Liver (tissue), 9 donors: ENCODE results near the gene LRRC75B. TPM values are rescaled to one million over a fixed set of nuclear protein-coding genes. Genes with fewer than 3 reads are reported as not detected.
"Not testable (repeated sequence)": the region's sequence is repeated elsewhere in the genome, so short reads cannot be mapped to it uniquely, and the experiment has no call there.

Experiments used
- DNase-seq: peaks from one replicate; pipeline ENCODE4 v3.0.0-alpha.2; 2017; ENCODE audit warnings: low spot score
- H3K27ac ChIP-seq, 2 donors: one replicate each; pipeline ENCODE4 v1.7.0; 2013; ENCODE audit warnings: inconsistent platforms in 2 of 2, low read length in 2 of 2, control low read depth in 1 of 2, low read depth in 1 of 2, mild to moderate bottlenecking in 1 of 2
- H3K27me3 ChIP-seq, 4 donors: one replicate each; pipeline versions ENCODE4 v1.6.1 to v1.7.0; 2013; ENCODE audit warnings: low read length in 3 of 4, inconsistent platforms in 1 of 4, mild to moderate bottlenecking in 1 of 4, moderate library complexity in 1 of 4; ENCODE audit not compliant: control insufficient read depth in 4 of 4, insufficient read depth in 4 of 4
- H3K36me3 ChIP-seq, 4 donors: one replicate each; pipeline versions ENCODE4 v1.6.1 to v1.7.0; 2013; ENCODE audit warnings: low read length in 3 of 4, mild to moderate bottlenecking in 3 of 4, low read depth in 1 of 4, moderate library complexity in 1 of 4; ENCODE audit not compliant: control insufficient read depth in 4 of 4, insufficient read depth in 3 of 4
- H3K4me1 ChIP-seq, 4 donors: one replicate each; pipeline versions ENCODE4 v1.6.1 to v1.7.0; 2013; ENCODE audit warnings: low read length in 3 of 4, mild to moderate bottlenecking in 3 of 4, moderate library complexity in 1 of 4; ENCODE audit not compliant: control insufficient read depth in 4 of 4, insufficient read depth in 4 of 4
- H3K4me3 ChIP-seq, 3 donors: one replicate each; pipeline versions ENCODE4 v1.6.1 to v1.7.0; 2013; ENCODE audit warnings: low read length in 3 of 3, control low read depth in 1 of 3, low read depth in 1 of 3, mild to moderate bottlenecking in 1 of 3
- H3K9ac ChIP-seq, 2 donors: one replicate each; pipeline ENCODE4 v1.7.0; 2013; ENCODE audit warnings: low read length in 2 of 2, mild to moderate bottlenecking in 2 of 2, moderate library complexity in 2 of 2, control low read depth in 1 of 2, low read depth in 1 of 2
- H3K9me3 ChIP-seq, 4 donors: one replicate each; pipeline versions ENCODE4 v1.6.1 to v1.7.0; 2013; ENCODE audit warnings: low read length in 3 of 4; ENCODE audit not compliant: control insufficient read depth in 4 of 4
- HNF4A ChIP-seq, 2 donors: conservative IDR thresholded peaks; 2 replicates each; pipeline ENCODE4 v1.6.1; 2016; ENCODE audit warnings: antibody characterized with exemption in 2 of 2, mild to moderate bottlenecking in 2 of 2
- RAD21 ChIP-seq, 2 donors: IDR thresholded peaks; 2 replicates each; pipeline ENCODE4 v1.6.1; 2016; ENCODE audit warnings: antibody characterized with exemption in 2 of 2, mild to moderate bottlenecking in 2 of 2
- RXRA ChIP-seq, 2 donors: IDR thresholded peaks; 2 replicates each; pipeline ENCODE4 v1.6.1; 2017 to 2018; ENCODE audit warnings: antibody characterized with exemption in 2 of 2, mild to moderate bottlenecking in 1 of 2
- WGBS: extraction: QIAGEN DNeasy Blood & Tissue Kit; methylation state at CpG from one replicate; pipeline ENCODE4 v1.1.7; 2013; 5-methylcytosine and 5-hydroxymethylcytosine counted together
- polyA plus RNA-seq, 2 donors: library from polyadenylated mRNA; stranded (reverse) in 1 of 2; unstranded in 1 of 2; fragments of 200-250 nt in 1 of 2; fragments of >200 nt in 1 of 2; fragmentation: Nextera tagmentation in 1 of 2; extraction: Ambion mirVana in 1 of 2; gene quantifications; one replicate each; pipeline versions ENCODE4 v1.2.1 to v1.2.3, GENCODE V29; 2013 to 2015
- total RNA-seq, 2 donors: library from RNA; depleted of rRNA; stranded (reverse); fragments of >200 nt; gene quantifications; one replicate each; pipeline ENCODE4 v1.2.3, GENCODE V29; 2014
- donor health status: healthy.
- donor health status: healthy.
- donor health status: healthy.
- donor health status: healthy.
- donor health status: healthy.

The LRRC75B gene
- total and polyA plus RNA-seq, 4 donors, result 7.8 to 14.3 (median 9.4) TPM

DNA sequence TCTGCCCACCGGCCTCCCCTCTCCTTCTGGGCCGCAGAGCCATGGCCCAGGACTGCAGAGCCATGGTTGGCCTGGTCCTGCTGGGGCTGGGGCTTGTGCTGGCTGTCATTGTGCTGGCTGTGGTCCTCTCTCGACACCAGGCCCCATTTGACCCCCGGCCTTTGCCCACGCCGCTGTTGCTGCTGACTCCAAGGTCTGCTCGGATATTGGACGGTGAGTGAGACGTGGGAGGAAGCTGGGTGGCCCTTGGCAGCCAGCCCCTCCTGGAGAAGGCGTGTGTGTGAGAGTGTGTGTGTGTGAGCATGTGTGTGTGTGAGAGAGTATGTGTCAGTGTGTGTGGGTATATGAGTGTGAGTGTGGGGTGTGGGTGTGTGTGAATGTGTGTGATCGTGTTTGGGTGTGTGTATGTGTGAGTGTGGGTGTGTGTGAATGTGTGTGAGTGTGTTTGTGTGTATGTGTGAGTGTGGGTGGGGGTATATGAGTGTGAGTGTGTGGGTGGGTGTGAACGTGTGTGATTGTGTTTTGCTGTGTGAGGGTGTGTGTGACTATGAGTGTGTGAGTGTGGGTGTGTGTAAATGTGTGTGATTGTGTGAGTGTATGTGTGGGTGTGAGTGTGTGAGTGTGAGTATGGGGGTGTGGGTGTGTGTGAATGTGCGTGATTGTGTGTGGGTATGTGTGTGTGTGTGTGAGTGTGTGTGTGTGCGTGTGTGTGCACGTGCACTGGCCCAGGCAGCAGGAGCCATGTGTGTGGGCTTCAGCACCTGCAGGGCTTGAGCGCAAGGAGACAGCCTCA, 40.6 kb upstream of the LRRC75B start:
- H3K4me3 ChIP-seq, H3K9me3 ChIP-seq, H3K36me3 ChIP-seq, H3K27me3 ChIP-seq, H3K4me1 ChIP-seq, DNase-seq, H3K9ac ChIP-seq: not testable (repeated sequence)
- H3K27ac ChIP-seq, result peak overlapping the region; percentile 35 to 43
- 46% methylated on average over 16 of the region's 16 CpGs for WGBS
- TF ChIP-seq HNF4A (conservative IDR thresholded peaks at IDR 0.05) (peak in 1 of 2 donors; percentile 24), RXRA (IDR thresholded peaks at IDR 0.05) (peak in 1 of 2 donors; percentile 37)

DNA sequence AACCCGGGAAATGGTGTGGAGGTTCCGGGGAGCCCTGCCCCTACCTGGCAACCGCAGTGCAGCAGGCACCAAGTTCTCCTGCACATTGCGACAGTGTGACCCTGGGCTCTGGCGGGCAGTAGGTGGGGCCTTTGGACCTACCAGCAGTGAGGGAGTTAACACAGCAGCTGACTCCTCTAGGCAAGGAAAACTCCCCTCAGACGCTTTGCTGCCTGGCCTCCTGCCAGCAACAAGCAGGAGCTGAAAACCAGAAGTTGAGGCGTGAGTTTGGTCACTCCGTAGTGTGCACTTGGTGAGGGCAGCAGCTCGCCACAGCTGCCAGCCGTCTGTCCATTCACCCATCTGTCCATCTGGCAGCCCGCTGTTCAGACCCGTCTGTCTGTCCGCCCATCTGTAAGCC, 39.8 kb upstream of the LRRC75B start:
- H3K4me1 ChIP-seq, H3K9ac ChIP-seq, H3K4me3 ChIP-seq, DNase-seq, H3K9me3 ChIP-seq, H3K27ac ChIP-seq, H3K27me3 ChIP-seq, H3K36me3 ChIP-seq: not testable (repeated sequence)
- TF ChIP-seq HNF4A (conservative IDR thresholded peaks at IDR 0.05), result peak in 1 of 2 donors; percentile 32
- WGBS, result 31% methylated on average over 13 of the region's 13 CpGs

DNA sequence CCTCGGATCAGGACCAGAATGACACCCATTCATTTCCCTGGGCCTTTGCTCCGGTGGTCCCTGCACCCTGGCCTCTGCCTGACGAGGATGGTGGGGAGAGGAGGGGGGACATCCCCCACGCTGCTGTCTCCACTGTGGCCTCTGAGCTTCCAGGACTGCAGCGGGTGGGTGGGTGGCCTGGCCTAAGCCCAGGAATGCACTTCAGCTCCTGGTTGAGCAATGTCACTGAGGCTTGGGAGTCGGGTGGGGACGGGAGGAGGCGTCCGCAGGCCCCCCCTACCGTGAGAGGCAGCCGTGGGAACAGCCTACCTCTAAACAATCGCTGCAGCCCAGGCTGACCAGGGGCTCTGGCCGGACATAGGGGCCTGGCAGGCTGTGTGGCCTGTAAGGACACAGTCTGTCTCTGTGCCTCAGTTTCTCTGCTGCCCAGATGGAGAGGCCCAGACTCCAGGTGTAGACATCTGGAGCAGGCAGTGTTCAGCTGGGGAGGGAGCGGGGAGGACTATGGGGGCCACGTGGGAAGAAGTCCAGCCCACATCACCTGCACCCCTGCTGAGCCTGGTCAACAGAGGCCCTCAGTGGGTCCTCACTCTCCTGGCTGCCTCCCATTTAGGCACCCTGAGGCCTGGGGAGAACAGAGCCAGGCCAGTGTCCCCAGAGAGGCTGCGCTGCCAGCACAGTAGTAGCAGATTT, 38.7 kb upstream of the LRRC75B start:
- DNase-seq, H3K4me1 ChIP-seq, H3K27ac ChIP-seq, H3K27me3 ChIP-seq, H3K9me3 ChIP-seq, H3K9ac ChIP-seq, H3K36me3 ChIP-seq, H3K4me3 ChIP-seq: not testable (repeated sequence)
- WGBS, result 79% methylated on average over 15 of the region's 16 CpGs

DNA sequence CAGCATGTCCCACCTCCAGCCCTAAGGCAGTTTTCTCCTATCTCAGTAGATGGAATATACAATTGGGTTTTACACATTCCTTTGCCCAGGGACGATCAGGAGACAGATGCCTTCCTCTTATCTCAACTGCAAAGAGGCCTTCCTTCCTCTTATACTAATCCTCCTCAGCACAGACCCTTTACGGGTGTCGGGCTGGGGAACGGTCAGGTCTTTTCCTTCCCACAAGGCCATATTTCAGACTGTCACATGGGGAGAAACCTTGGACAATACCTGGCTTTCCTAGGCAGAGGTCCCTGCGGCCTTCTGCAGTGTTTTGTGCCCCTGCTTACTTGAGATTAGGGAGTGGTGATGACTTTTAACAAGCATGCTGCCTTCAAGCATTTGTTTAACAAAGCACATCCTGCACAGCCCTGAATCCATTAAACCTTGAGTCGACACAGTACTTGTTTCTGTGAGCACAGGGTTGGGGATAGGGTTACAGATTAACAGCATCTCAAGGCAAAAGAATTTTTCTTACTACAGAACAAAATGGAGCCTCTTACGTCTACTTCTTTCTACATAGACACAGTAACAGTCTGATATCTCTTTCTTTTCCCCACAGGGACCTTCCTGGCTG, 38.0 kb upstream of the LRRC75B start:
- not testable (repeated sequence) for H3K4me3 ChIP-seq, H3K9ac ChIP-seq, H3K36me3 ChIP-seq, H3K27me3 ChIP-seq, DNase-seq, H3K4me1 ChIP-seq, H3K9me3 ChIP-seq, H3K27ac ChIP-seq
- 62% methylated on average over 7 of the region's 7 CpGs for WGBS

DNA sequence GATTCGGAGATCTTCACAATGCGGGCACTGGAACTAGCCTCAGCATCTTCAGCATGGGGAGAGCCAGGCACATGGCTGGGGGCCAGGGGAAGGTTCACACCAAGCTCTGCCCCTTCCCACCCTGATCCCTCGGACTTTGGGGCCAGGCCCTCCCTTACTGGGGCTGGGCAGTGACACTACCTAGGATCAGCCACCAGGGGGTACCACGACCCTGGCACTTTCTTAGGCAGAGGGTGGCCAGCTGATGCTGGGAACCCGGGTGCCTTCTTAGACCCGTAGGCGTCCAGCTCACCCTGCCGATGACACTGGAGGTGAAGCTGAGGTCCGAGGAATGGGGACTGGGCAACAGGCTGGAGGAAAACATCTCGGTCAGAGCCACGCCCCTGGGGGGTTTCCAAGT, 36.2 kb upstream of the LRRC75B start:
- H3K4me3 ChIP-seq, H3K9ac ChIP-seq, H3K27me3 ChIP-seq, H3K36me3 ChIP-seq, H3K4me1 ChIP-seq, DNase-seq, H3K27ac ChIP-seq, H3K9me3 ChIP-seq: not testable (repeated sequence)
- peak; percentile 33 to 34 for TF ChIP-seq RAD21 (IDR thresholded peaks at IDR 0.05)
- 65% methylated on average over 9 of the region's 11 CpGs for WGBS

DNA sequence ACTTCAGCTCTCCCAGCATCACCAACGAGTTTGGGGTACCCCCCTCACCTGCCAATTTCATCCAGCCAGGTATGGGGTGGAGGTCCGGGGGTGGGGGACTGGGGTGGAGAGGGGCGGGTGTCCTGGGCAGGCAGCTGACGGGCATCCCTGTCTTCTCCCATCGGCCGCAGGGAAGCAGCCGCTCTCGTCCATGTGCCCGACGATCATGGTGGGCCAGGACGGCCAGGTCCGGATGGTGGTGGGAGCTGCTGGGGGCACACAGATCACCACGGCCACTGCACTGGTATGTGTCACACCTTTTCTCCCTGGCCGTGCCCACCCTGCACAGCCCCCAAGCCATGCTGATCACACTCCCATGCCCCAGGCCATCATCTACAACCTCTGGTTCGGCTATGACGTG, 35.0 kb upstream of the LRRC75B start:
- H3K9me3 ChIP-seq, H3K27ac ChIP-seq, H3K27me3 ChIP-seq, DNase-seq, H3K4me3 ChIP-seq, H3K9ac ChIP-seq, H3K36me3 ChIP-seq, H3K4me1 ChIP-seq: not testable (repeated sequence)
- 93% methylated on average over 14 of the region's 16 CpGs for WGBS

DNA sequence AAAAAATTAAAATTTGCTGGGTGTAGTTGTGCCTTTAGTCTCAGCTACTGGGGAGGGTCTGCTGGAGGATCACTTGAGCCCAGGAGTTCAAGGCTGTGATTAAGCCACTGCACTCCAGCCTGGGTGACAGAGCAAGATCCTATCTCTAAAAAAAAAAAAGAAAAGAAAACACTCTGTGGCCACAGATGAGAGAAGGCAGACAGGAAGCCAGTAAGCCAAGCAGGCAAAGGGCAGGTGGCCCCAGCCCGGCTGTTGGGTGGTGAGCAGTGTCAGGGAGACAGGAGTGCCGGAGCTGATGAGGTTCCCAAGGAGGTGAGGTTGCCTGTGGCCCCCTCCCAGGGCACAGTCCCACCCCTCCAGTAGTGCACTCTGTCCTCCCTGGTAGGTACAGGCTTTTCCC, 29.7 kb upstream of the LRRC75B start:
- DNase-seq, H3K36me3 ChIP-seq, H3K4me1 ChIP-seq, H3K27me3 ChIP-seq, H3K4me3 ChIP-seq, H3K9ac ChIP-seq, H3K27ac ChIP-seq, H3K9me3 ChIP-seq: not testable (repeated sequence)
- 75% methylated on average over 2 of the region's 2 CpGs for WGBS

DNA sequence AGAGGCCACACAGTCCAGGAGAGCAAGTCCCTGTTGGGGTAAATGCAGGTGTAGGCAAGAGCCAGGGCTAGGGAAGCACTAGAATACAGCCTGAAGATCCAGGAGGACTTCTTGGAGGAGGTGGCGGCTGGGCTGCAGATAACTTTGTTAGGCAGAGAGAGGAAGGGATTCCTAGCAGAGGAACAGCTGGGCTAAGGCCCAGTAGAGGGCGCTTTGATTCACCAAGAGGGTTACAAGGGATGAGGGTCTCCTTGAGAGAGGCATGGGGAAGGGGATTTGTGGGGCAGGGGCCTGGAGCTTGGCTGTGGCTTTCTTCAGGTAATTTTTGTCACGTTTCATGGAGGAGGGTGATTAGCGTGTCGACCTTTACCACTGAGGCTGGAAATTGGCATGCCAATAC, 28.4 kb upstream of the LRRC75B start:
- H3K4me1 ChIP-seq, H3K4me3 ChIP-seq, H3K9me3 ChIP-seq, H3K36me3 ChIP-seq, H3K27me3 ChIP-seq, DNase-seq, H3K27ac ChIP-seq, H3K9ac ChIP-seq: not testable (repeated sequence)
- 81% methylated on average over 4 of the region's 5 CpGs for WGBS
